Neutrophil (primary cell): Measurements from ENCODE around the gene RAB25.

Experiments
- H3K27ac ChIP-seq: fragments of 200-600 bp; sonication (generic); 2 replicates; pipeline ENCODE4 v1.5.1; 2016; ENCODE audit warnings: mild to moderate bottlenecking, moderate library complexity
- H3K27me3 ChIP-seq: fragments of 200-600 bp; sonication (generic); 2 replicates; pipeline ENCODE4 v1.6.0; 2016; ENCODE audit warnings: mild to moderate bottlenecking
- H3K36me3 ChIP-seq: fragments of 200-600 bp; sonication (generic); 2 replicates; pipeline ENCODE4 v1.5.1; 2017
- H3K4me1 ChIP-seq, 2 experiments: fragments of 200-600 bp in 1 of 2; sonication (generic) in 1 of 2; 1 replicate in 1 of 2; 2 replicates in 1 of 2; pipeline versions ENCODE4 v1.5.1 to v1.6.1; 2013 to 2016; ENCODE audit warnings: low read depth in 1 of 2, low read length in 1 of 2, mild to moderate bottlenecking in 1 of 2, moderate library complexity in 1 of 2; ENCODE audit not compliant: control insufficient read depth in 1 of 2, insufficient read depth in 1 of 2
- H3K4me3 ChIP-seq, 2 experiments: fragments of 200-600 bp in 1 of 2; sonication (generic) in 1 of 2; 1 replicate in 1 of 2; 2 replicates in 1 of 2; pipeline ENCODE4 v1.5.1; 2013 to 2016; ENCODE audit warnings: low read depth in 1 of 2, low read length in 1 of 2, mild to moderate bottlenecking in 1 of 2, moderate library complexity in 1 of 2
- H3K9me3 ChIP-seq: fragments of 200-600 bp; sonication (generic); 2 replicates; pipeline ENCODE4 v1.5.1; 2016
- CTCF ChIP-seq: fragments of 200-600 bp; sonication (generic); IDR thresholded peaks from 2 replicates; pipeline ENCODE4 v1.5.1; 2016; ENCODE audit warnings: antibody characterized with exemption

RAB25 gene

GRCh38 chr1:156042828-156043227 lies 18.1 kb upstream of the RAB25 start:
- no peaks in the 10 kb centered on the region for H3K36me3 ChIP-seq
- no peak overlapping the region for H3K4me3 ChIP-seq
- no peaks in the 10 kb centered on the region for H3K27me3 ChIP-seq
- H3K9me3 ChIP-seq: no peaks in the 10 kb centered on the region
- TF ChIP-seq CTCF: no peak
- no peak overlapping the region for H3K27ac ChIP-seq
- H3K4me1 ChIP-seq: no peaks in the 10 kb centered on the region

- Histone ChIP-seq H3K27ac (no peak overlapping the region), H3K9me3 (no peaks in the 10 kb centered on the region), H3K27me3 (no peaks in the 10 kb centered on the region), H3K4me3 (no peak overlapping the region), H3K4me1 (no peaks in the 10 kb centered on the region), H3K36me3 (no peaks in the 10 kb centered on the region)
- no peak for TF ChIP-seq CTCF
Observed at GRCh38 chr1:156045076-156045475, 15.9 kb upstream of the RAB25 start.

GRCh38 chr1:156048663-156049258 lies 12.2 kb upstream of the RAB25 start:
- H3K27me3 ChIP-seq: no peaks in the 10 kb centered on the region
- peaks cover 7 to 8% of the 10 kb centered on the region in 2 experiments for H3K4me1 ChIP-seq
- no peak for TF ChIP-seq CTCF
- no peak overlapping the region for H3K27ac ChIP-seq
- H3K9me3 ChIP-seq: no peaks in the 10 kb centered on the region
- no peaks in the 10 kb centered on the region for H3K36me3 ChIP-seq
- no peak overlapping the region for H3K4me3 ChIP-seq

- H3K27ac ChIP-seq: no peak overlapping the region
- H3K4me1 ChIP-seq: peaks cover 11 to 21% of the 10 kb centered on the region in 2 experiments
- H3K9me3 ChIP-seq: no peaks in the 10 kb centered on the region
- no peaks in the 10 kb centered on the region for H3K36me3 ChIP-seq
- TF ChIP-seq CTCF: no peak
- no peak overlapping the region for H3K4me3 ChIP-seq
- H3K27me3 ChIP-seq: no peaks in the 10 kb centered on the region
Observed at GRCh38 chr1:156050376-156050775, 10.6 kb upstream of the RAB25 start.

- Histone ChIP-seq H3K4me1 (peaks cover 19 to 29% of the 10 kb centered on the region in 2 experiments), H3K9me3 (no peaks in the 10 kb centered on the region), H3K27ac (no peak overlapping the region), H3K4me3 (no peak overlapping the region), H3K36me3 (no peaks in the 10 kb centered on the region), H3K27me3 (no peaks in the 10 kb centered on the region)
- TF ChIP-seq CTCF: no peak
Observed at GRCh38 chr1:156051011-156051725, 9.8 kb upstream of the RAB25 start.
